VCaP (cell line): ENCODE data around the gene R3HDM2.

Experiments
- H3K27ac ChIP-seq: fragments of 450-650 bp; 2 replicates; pipeline ENCODE4 v1.5.1; 2017
- TF ChIP-seq, protein P1 (sequence below): fragments of 450-650 bp; conservative IDR thresholded peaks from 2 replicates; pipeline ENCODE4 v1.5.1; 2017; ENCODE audit warnings: mild to moderate bottlenecking, moderate library complexity

R3HDM2 gene

DNA sequence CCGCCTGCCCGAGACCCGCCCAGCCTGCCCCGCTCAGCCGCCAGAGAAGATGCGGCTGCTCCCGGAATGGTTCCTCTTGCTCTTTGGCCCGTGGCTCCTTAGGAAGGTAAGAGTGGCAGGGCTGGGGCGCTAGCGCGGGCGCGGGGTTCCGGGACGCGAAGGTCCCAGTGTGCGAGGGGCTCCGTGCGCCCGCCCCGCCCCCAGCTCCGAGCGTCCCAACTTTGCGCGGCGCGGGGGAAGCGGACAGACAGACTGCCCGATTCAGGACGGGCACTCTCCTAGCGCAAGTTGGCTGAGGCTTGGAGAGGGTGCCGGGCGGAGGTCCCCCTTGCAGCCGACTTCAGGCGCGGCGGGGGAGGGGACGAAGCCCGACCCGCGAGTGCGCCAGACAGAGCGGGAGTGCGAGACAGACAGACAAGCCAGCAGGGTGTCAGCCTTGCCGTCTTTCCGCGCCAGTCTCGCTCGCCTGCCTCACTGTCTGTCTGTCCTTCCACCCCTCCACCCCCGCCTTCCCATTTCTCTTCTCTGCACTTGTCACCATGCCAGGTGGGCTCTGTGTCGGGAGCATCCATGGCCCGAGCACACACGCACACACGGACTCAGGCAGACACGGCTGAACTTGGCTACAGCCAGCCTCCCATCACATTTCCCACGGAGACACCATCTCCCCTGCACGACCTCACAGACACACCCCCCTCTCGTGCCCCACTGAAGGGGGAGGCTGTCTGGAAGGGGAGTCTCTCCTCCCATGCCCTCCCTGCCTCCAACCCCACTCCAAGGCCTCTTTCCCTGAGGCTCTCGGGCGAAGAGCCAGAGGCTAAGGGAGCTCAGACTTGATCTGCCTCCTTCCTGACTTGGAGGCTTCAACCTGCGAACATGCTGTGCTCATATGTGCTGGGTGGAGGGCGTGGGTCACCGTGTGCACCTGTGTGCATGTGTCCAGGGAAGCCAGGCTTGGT lies 213.6 kb downstream of the R3HDM2 start:
- peak overlapping the region; percentile 63 for H3K27ac ChIP-seq

DNA sequence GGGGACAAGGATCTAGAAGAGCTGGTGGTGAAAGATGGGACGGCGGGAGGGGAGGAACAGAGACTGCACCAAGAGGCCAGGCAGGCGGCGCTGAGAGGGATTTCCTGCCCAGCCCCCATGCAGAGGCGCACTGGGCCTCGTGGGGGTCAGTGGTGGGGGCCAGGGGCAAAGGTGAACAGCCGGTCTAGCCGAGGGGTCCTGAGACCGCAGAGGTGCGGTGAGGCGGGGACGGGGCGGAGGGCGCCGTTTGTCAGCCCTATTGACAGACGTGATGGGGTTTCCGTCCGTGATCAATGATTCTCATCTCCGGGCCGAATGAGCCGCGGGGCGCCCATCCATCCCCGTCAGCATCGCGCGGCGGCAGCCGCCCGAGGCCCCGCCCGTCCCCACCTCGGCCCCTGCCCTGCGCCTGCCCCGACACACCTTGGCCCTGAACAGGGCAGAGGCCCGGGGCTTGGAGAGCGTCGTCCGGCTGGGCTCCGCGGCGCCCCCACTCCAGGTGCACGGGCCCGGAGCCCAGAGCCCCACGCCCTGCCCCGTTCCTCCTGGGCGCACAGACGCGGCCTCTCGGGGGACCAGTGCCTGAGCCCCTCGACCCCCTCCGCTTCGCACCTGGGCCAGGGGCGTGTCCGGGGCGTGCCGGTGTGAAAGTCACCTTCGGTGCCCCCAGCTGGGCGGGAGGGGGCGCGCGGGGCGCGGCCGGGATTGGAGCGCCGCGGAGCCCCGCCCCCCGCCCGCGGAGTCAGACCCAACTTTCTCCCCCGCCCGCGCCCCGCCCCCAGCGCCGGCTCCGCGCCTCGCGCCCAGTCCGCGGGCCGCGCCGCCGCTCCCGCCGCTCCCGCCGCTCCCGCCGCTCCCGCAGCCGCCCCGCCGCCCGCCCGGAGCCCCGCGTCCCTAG lies 214.6 kb downstream of the R3HDM2 start, which contains the start of gene NXPH4:
NXPH4 (plus strand) TSS at position 781 of the 898 bp plus-strand sequence. CDS start 176 bp downstream, outside the sequence.
- H3K27ac ChIP-seq: peak within 1 kb of the TSS; percentile 63
- TF ChIP-seq, protein P1, sequence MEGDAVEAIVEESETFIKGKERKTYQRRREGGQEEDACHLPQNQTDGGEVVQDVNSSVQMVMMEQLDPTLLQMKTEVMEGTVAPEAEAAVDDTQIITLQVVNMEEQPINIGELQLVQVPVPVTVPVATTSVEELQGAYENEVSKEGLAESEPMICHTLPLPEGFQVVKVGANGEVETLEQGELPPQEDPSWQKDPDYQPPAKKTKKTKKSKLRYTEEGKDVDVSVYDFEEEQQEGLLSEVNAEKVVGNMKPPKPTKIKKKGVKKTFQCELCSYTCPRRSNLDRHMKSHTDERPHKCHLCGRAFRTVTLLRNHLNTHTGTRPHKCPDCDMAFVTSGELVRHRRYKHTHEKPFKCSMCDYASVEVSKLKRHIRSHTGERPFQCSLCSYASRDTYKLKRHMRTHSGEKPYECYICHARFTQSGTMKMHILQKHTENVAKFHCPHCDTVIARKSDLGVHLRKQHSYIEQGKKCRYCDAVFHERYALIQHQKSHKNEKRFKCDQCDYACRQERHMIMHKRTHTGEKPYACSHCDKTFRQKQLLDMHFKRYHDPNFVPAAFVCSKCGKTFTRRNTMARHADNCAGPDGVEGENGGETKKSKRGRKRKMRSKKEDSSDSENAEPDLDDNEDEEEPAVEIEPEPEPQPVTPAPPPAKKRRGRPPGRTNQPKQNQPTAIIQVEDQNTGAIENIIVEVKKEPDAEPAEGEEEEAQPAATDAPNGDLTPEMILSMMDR: no peak

More for the DNA sequence above, 213.6 kb downstream of the R3HDM2 start:
- TF ChIP-seq, protein P1: 0 out of 2 replicates have a peak, but pooled peaks have one; percentile 0

DNA sequence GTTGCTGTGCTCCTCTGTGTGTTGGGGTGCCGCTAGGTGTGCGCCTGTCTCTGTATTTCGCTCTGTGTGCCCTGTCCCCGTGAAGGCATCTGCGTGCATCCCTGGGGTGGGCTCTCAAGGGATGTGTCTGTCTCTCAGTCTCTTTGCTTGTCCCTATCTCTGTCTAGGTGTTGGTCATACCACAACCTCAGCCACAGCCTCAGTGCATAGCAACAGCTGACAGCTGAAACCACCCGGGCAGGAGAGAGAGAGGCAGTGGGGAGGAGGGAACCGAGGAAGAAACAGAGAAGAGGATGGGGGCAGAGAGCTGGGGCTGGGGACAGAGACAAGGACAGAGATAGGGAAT lies 215.2 kb downstream of the R3HDM2 start:
- no peak overlapping the region; the same call in 1 of the 2 replicates for H3K27ac ChIP-seq
- TF ChIP-seq, protein P1: no peak

DNA sequence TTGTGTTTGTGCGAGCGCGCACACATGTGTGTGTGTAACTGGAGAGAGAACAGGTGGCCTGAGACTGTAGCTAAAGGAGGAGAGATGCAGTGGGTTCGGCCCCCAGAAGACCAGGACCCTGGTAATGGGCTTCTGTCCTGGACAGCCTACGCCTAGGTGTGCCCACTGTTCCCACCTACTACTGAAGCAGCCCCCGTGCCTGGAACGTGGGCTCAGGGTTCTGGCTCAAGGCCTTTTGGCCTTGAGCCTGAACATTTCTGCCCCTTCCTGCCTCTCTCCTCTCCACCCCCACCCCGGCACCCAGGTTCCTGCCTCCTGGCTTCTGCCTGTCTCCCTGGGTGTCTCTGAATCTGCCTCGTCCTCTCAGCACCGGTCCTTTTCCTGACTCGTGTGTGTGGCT lies 215.8 kb downstream of the R3HDM2 start:
- TF ChIP-seq, protein P1: no peak

DNA sequence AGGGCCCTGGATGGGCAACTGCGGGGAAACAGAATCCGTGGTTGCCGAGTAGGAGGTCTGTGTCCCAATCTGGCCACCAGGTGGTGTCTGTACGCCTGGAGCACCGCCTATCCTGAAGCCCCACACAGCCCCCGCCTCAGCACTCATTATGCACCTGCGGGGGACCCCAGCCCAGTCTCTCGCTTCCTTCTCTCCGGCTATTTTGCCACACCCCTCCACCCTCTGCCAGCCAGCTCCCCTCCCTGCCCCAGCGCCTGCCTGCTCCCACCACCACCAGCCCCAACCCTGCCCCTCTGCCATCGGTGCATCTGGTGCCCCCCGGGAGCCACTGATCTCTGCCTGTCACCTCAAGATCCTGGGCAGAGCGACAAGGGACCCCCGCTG lies 216.5 kb downstream of the R3HDM2 start:
- TF ChIP-seq, protein P1: peak; percentile 92
- H3K27ac ChIP-seq: no peak overlapping the region

More for the DNA sequence above, 215.8 kb downstream of the R3HDM2 start:
- no peak overlapping the region for H3K27ac ChIP-seq

DNA sequence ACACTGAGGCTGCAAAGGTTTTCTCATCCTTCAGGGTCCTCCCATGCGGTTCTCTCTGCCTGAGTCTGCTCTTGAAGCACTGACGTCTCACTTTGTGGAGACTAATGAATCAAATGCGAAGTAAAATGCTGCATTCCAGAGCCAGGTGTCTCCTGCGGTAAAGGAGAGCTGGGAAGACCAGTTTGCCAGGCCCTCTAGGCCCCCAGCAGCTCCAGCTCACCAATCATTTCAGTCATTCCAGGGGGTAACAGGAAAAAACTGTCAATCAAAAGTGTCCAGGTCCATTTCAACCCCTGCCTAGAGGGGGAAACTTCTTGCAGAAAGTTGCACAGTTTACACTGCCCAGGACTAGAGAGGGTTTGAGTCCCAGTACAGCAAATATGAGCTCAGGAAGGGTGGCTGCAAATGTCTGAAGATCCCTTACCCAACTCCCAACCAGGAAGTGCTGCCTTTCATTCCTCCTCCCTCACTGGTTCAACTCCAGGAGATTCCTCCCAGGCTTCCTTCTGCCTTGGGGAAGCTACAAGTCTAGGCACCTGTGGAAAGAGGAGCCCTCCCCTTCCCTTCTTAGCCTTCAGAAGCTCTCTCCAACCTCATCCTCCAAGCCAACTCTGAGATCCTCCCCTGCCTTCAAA lies 217.0 kb downstream of the R3HDM2 start:
- no peak overlapping the region for H3K27ac ChIP-seq
- TF ChIP-seq, protein P1: no peak
